SIG-M5 treated with dmso at 0.1 percent for 504 hours (cell line): Measurements from ENCODE around the gene TBR1.

Experiments
- DNase-seq: peaks from one replicate; lab custom pipeline; 2025; ENCODE audit not compliant: unreplicated experiment; lab: John Stamatoyannopoulos, UW

Gene TBR1

GRCh38 chr2:161426922-161427663, 11.0 kb downstream of the TBR1 start:
- DNase-seq = no peak

GRCh38 chr2:161427664-161428587, 11.8 kb downstream of the TBR1 start:
- no peak for DNase-seq

GRCh38 chr2:161430386-161430785, 14.3 kb downstream of the TBR1 start:
- DNase-seq = no peak

- DNase-seq = no peak
Measured at GRCh38 chr2:161432107-161432506, 16.0 kb downstream of the TBR1 start.

GRCh38 chr2:161434118-161434517, 18.0 kb downstream of the TBR1 start:
- no peak for DNase-seq

- no peak for DNase-seq
Measured at GRCh38 chr2:161436411-161436810, 20.3 kb downstream of the TBR1 start.

GRCh38 chr2:161438598-161438997, 22.5 kb downstream of the TBR1 start:
- no peak for DNase-seq

GRCh38 chr2:161445097-161445496, 29.0 kb downstream of the TBR1 start:
- DNase-seq = no peak

- DNase-seq = no peak
Measured at GRCh38 chr2:161448431-161448830, 32.3 kb downstream of the TBR1 start.

- no peak for DNase-seq
Measured at GRCh38 chr2:161471631-161472030, 55.5 kb downstream of the TBR1 start.

GRCh38 chr2:161474920-161475319, 58.8 kb downstream of the TBR1 start:
- DNase-seq = no peak
